Ishikawa (cell line): ENCODE data around the gene BCL2L11.

Experiments
- CEBPB ChIP-seq: IDR thresholded peaks from 2 replicates; pipeline ENCODE4 v1.6.1; 2012
- CREB1 ChIP-seq: IDR thresholded peaks from 2 replicates; pipeline ENCODE4 v1.6.1; 2012; ENCODE audit warnings: low read depth
- EGR1 ChIP-seq: IDR thresholded peaks from 2 replicates; pipeline ENCODE4 v1.6.1; 2012
- EP300 ChIP-seq: IDR thresholded peaks from 2 replicates; pipeline ENCODE4 v1.6.1; 2012; ENCODE audit warnings: borderline replicate concordance
- FOXM1 ChIP-seq: IDR thresholded peaks from 2 replicates; pipeline ENCODE4 v1.6.1; 2012; ENCODE audit warnings: low read depth, borderline replicate concordance
- MAX ChIP-seq: IDR thresholded peaks from 2 replicates; pipeline ENCODE4 v1.6.1; 2012
- NFIC ChIP-seq: IDR thresholded peaks from 2 replicates; pipeline ENCODE4 v1.6.1; 2012
- RAD21 ChIP-seq: IDR thresholded peaks from 2 replicates; pipeline ENCODE4 v1.6.1; 2012; ENCODE audit warnings: low read depth
- REST ChIP-seq: IDR thresholded peaks from 2 replicates; pipeline ENCODE4 v1.6.1; 2012; ENCODE audit warnings: low read depth, mild to moderate bottlenecking
- TAF1 ChIP-seq: IDR thresholded peaks from 2 replicates; pipeline ENCODE4 v1.6.1; 2012; ENCODE audit warnings: low read depth, mild to moderate bottlenecking
- TCF12 ChIP-seq: IDR thresholded peaks from 2 replicates; pipeline ENCODE4 v1.6.1; 2012; ENCODE audit warnings: low read depth
- TEAD4 ChIP-seq: IDR thresholded peaks from 2 replicates; pipeline ENCODE4 v1.6.1; 2012
- YY1 ChIP-seq: IDR thresholded peaks from 2 replicates; pipeline ENCODE4 v1.6.1; 2012; ENCODE audit warnings: low read depth
- ZBTB7A ChIP-seq: IDR thresholded peaks from 2 replicates; pipeline ENCODE4 v1.6.1; 2012; ENCODE audit warnings: low read depth
- TF ChIP-seq, protein P1 (sequence below): IDR thresholded peaks from 2 replicates; pipeline ENCODE4 v1.6.1; 2012

Gene BCL2L11

GRCh38 chr2:111159641-111160040 lies 38.9 kb downstream of the BCL2L11 start:
- TF ChIP-seq EP300 (no peak), CEBPB (no peak), CREB1 (no peak), MAX (no peak), TEAD4 (no peak), ZBTB7A (no peak), YY1 (no peak), TAF1 (no peak), FOXM1 (no peak), EGR1 (no peak)

- no peak for TF ChIP-seq TEAD4
- no peak for TF ChIP-seq NFIC
- TF ChIP-seq MAX: no peak
- TF ChIP-seq TAF1: no peak
- TF ChIP-seq FOXM1: no peak
- no peak for TF ChIP-seq CREB1
- TF ChIP-seq TCF12: no peak
- TF ChIP-seq CEBPB: no peak
- no peak for TF ChIP-seq EP300
- TF ChIP-seq, protein P1, sequence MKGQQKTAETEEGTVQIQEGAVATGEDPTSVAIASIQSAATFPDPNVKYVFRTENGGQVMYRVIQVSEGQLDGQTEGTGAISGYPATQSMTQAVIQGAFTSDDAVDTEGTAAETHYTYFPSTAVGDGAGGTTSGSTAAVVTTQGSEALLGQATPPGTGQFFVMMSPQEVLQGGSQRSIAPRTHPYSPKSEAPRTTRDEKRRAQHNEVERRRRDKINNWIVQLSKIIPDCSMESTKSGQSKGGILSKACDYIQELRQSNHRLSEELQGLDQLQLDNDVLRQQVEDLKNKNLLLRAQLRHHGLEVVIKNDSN: no peak
- TF ChIP-seq YY1: no peak
- no peak for TF ChIP-seq RAD21
- TF ChIP-seq EGR1: no peak
Measured at GRCh38 chr2:111160758-111161157, 40.0 kb downstream of the BCL2L11 start.

- TF ChIP-seq NFIC (no peak), CEBPB (no peak), MAX (no peak), FOXM1 (no peak), EP300 (no peak), YY1 (no peak), ZBTB7A (no peak), TEAD4 (no peak), REST (no peak), EGR1 (no peak), RAD21 (no peak), TCF12 (no peak), CREB1 (no peak), TAF1 (no peak)
- TF ChIP-seq, protein P1: no peak
Measured at GRCh38 chr2:111161971-111162370, 41.3 kb downstream of the BCL2L11 start.

DNA sequence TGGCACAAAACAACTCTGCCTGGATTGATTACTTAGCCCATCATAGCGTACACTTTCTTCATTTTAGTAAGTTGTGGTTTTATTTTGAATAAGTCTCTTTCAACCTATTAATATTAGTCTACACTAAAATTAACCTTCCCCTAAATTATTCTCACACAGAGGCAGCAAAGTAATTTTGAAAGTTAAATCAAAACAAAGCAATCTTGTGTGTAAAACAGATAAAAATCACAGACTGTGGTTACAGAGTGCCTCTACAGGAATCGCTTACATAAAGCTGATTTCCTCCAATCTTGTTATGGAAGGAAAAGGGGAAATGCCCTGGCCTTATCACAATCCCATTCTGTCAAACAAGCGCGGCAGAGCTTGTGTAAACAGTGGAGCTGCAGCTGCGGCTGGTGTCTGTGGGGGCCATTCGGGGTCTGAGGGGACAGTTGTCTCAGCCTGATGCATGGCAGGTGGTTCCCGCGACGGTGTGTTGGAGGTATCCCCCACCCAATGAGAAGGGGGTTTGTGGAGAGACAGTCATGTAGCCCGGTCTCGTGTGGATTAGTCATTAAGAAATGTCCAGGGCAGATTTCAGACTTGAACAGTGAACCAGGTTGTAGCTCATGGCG lies 42.1 kb downstream of the BCL2L11 start:
- TF ChIP-seq EP300 (no peak), EGR1 (no peak), CREB1 (no peak), TCF12 (no peak)
- TF ChIP-seq, protein P1: no peak

DNA sequence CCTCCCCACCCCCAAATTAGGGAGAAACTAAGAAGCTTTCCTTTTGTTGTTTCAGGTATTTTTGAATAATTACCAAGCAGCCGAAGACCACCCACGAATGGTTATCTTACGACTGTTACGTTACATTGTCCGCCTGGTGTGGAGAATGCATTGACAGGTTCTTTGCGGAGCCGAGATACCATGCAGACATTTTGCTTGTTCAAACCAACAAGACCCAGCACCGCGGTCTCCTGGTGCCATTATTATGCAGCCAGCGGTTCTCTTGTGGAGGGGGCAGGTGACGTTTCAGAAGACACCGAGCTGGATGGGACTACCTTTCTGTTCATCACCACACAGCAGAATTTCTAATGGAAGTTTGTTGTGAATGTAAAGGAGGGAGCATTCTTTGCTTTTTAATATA lies 43.4 kb downstream of the BCL2L11 start:
- TF ChIP-seq NFIC: no peak
- TF ChIP-seq TCF12: no peak
- TF ChIP-seq ZBTB7A: no peak
- no peak for TF ChIP-seq YY1
- no peak for TF ChIP-seq CREB1
- no peak for TF ChIP-seq FOXM1
- TF ChIP-seq MAX: no peak
- no peak for TF ChIP-seq REST
- TF ChIP-seq TAF1: no peak
